ENCODE data around the gene SNX14.

Gene SNX14

GRCh38 chr6:85506441-85507093 is 87.1 kb downstream of the SNX14 start:
- no peak for DNase-seq (ENCODE audit: low read depth)

GRCh38 chr6:85498596-85499258 is 94.9 kb downstream of the SNX14 start:
- no peak for DNase-seq (ENCODE audit: low read depth)

- no peak for DNase-seq (ENCODE audit: low read depth)
Measured at GRCh38 chr6:85496856-85497255, 96.8 kb downstream of the SNX14 start.

GRCh38 chr6:85496009-85496579 is 97.6 kb downstream of the SNX14 start:
- no peak for DNase-seq (ENCODE audit: low read depth)

GRCh38 chr6:85494547-85495536 is 98.8 kb downstream of the SNX14 start:
- DNase-seq (ENCODE audit: low read depth) = no peak

- no peak for DNase-seq (ENCODE audit: low read depth)
Measured at GRCh38 chr6:85493389-85493788, 100.3 kb downstream of the SNX14 start.

GRCh38 chr6:85490516-85491248 is 103.0 kb downstream of the SNX14 start:
- no peak for DNase-seq (ENCODE audit: low read depth)

GRCh38 chr6:85484948-85485347 is 108.7 kb downstream of the SNX14 start:
- DNase-seq (ENCODE audit: low read depth) = no peak

- no peak for DNase-seq (ENCODE audit: low read depth)
Measured at GRCh38 chr6:85483846-85484245, 109.8 kb downstream of the SNX14 start.

GRCh38 chr6:85482905-85483700 is 110.6 kb downstream of the SNX14 start:
- peak; percentile 67 for DNase-seq (ENCODE audit: low read depth)

- no peak for DNase-seq (ENCODE audit: low read depth)
Measured at GRCh38 chr6:85482206-85482904, 111.3 kb downstream of the SNX14 start.

- no peak for DNase-seq (ENCODE audit: low read depth)
Measured at GRCh38 chr6:85479208-85479607, 114.5 kb downstream of the SNX14 start.

- no peak for DNase-seq (ENCODE audit: low read depth)
Measured at GRCh38 chr6:85476532-85476931, 117.1 kb downstream of the SNX14 start.

- DNase-seq (ENCODE audit: low read depth) = no peak
Measured at GRCh38 chr6:85473748-85474147, 119.9 kb downstream of the SNX14 start.

- DNase-seq (ENCODE audit: low read depth) = no peak
Measured at GRCh38 chr6:85472744-85473143, 120.9 kb downstream of the SNX14 start.

GRCh38 chr6:85470023-85470410 is 123.6 kb downstream of the SNX14 start:
- no peak for DNase-seq (ENCODE audit: low read depth)

- no peak for DNase-seq (ENCODE audit: low read depth)
Measured at GRCh38 chr6:85469276-85470022, 124.2 kb downstream of the SNX14 start.

GRCh38 chr6:85468326-85468725 is 125.3 kb downstream of the SNX14 start:
- no peak for DNase-seq (ENCODE audit: low read depth)

GRCh38 chr6:85465762-85466161 is 127.9 kb downstream of the SNX14 start:
- no peak for DNase-seq (ENCODE audit: low read depth)
